ENCODE measurements around the gene GFPT2. TPM values are rescaled to one million over a fixed set of nuclear protein-coding genes. Genes with fewer than 3 reads are reported as not detected.
A peak's percentile ranks its signal among the peaks of the same experiment; 100 is the strongest.

Gene GFPT2
- total RNA-seq, 1 donor from 2014 or later, result 20.4 TPM

GRCh38 chr5:180396926-180397325 lies 43.8 kb upstream of the GFPT2 start:
- intact Hi-C loops (cut with DNase I), result no loop called here
- Histone ChIP-seq H3K36me3 (no peaks in the 10 kb centered on the region), H3K27me3 (no peaks in the 10 kb centered on the region), H3K27ac (no peak overlapping the region), H3K9me3 (no peaks in the 10 kb centered on the region), H3K4me3 (no peak overlapping the region), H3K4me1 (no peaks in the 10 kb centered on the region)
- no peak for TF ChIP-seq CTCF (IDR thresholded peaks at IDR 0.05)
- DNase-seq (peak; percentile 41), ATAC-seq (no peak)

DNA sequence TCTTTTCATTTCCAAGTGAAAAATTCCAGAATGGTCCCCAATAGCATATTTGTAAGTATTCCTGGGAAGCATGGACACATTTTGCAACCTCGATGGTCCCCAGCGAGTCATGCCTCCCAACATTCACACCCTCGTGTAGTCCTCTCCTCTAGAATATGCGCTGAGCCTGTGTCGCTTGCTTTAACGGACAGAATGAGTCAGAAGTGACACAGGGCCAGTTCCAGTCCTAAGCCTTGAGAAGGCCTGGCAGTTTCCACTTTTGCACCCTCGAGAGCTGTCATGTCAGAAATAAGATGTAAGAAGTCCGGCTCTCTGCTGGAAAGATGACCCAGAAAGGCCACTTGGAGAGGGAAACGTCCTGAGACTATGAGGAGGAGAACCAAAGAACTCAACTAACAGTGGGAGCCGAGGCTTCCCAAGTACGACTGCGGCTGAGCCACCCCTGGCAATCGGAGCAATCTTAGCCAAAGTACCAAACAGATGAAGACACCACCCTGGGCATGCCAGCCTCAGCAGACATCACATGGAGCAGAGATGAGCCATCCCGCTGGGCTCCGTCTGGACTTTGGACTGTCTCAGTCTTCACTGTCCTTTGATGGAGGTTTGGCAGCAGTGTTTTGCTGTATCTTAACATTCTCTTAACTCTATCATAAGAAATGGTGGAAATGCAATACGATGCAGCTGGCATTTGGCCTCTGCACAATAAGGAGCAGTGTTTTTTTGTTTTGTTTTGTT lies 42.6 kb upstream of the GFPT2 start:
- no peaks in the 10 kb centered on the region for H3K4me1 ChIP-seq
- DNase-seq (peak; percentile 43), ATAC-seq (no peak)
- no peaks in the 10 kb centered on the region for H3K9me3 ChIP-seq
- H3K27me3 ChIP-seq, result no peaks in the 10 kb centered on the region
- intact Hi-C loops (cut with DNase I), result no loop called here
- TF ChIP-seq CTCF (IDR thresholded peaks at IDR 0.05), result no peak
- H3K27ac ChIP-seq, result no peak overlapping the region
- no peaks in the 10 kb centered on the region for H3K36me3 ChIP-seq
- H3K4me3 ChIP-seq, result no peak overlapping the region

DNA sequence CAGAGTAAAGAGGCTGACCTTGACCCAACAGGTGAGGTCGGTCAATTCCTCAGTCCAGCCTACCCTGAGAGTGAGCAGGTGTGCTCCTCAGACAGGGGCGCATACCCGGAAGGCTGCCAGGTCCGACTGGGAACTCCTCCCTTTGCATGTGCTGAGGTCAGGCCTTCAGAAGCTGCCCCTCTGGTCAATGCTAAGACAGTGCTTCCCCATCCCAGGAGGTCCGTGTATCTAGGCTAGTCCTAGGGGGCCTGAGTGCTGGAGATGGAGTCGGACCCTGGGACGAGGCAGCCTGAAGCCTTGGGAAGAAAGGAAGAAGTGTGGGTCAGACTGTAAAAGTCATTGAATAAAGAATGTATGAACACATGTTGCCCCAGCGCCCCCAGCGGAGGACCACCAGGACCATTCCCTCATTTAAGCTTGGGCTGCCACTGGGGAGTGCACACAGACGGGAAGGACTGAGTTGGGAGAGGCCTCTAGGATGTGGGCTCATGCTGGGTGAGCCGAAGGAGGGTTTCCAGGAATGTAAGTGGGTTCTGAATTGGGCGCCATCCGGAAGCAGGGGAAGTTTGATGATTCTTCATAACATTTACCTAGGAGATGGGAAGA lies 41.0 kb upstream of the GFPT2 start:
- no peak overlapping the region for H3K27ac ChIP-seq
- intact Hi-C loops (cut with DNase I), result no loop called here
- no peak overlapping the region for H3K4me3 ChIP-seq
- DNase-seq (peak; percentile 39), ATAC-seq (no peak)
- H3K4me1 ChIP-seq, result no peaks in the 10 kb centered on the region
- no peaks in the 10 kb centered on the region for H3K9me3 ChIP-seq
- no peaks in the 10 kb centered on the region for H3K27me3 ChIP-seq
- no peaks in the 10 kb centered on the region for H3K36me3 ChIP-seq
- TF ChIP-seq CTCF (IDR thresholded peaks at IDR 0.05), result no peak

- intact Hi-C loops (cut with DNase I), result no loop called here
- Histone ChIP-seq H3K9me3 (no peaks in the 10 kb centered on the region), H3K4me3 (no peak overlapping the region), H3K27ac (no peak overlapping the region), H3K36me3 (no peaks in the 10 kb centered on the region), H3K4me1 (no peaks in the 10 kb centered on the region), H3K27me3 (no peaks in the 10 kb centered on the region)
- peak; percentile 13 for ATAC-seq
- peak; percentile 32 for DNase-seq
- TF ChIP-seq CTCF (IDR thresholded peaks at IDR 0.05), result no peak
These were observed 38.1 kb upstream of the GFPT2 start for GRCh38 chr5:180391276-180391675.

DNA sequence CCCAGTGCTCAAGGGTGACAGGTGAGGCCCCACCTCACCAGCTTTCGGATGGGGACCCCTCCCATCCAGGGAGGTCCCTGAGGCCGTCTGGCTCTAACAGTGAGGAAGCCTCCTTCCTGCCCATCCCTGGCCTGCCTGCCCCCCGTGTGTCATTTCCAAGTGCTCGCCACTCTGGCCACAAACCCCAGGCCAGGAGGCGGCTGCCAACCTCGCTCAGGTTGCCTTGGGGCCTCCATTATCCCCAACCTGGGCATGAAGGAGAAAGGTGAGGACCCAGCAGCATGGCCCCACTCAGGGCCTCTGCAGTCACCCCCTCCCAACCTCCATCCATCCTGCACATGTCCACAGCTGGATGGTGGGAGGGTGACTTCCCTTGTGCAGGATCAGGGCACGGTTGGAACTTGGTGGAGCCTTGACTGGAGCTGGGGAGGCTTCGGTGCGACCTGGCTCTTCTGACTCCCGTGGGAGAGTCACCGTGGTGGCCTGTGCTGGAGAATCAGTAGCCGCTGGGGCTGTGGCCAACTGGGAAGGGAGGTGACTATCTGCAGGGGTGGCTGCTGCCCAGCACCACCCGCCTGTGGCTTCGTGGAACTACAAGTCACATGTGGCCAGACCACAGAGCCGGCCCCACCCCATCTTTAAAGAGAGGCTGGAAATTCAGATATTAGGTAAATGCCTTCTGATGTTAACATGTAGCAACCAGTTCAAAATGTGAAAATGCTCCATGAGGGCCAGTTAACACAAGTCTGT lies 37.5 kb upstream of the GFPT2 start:
- DNase-seq (peak; percentile 52), ATAC-seq (no peak)
- H3K4me3 ChIP-seq, result no peak overlapping the region
- no peak for TF ChIP-seq CTCF (IDR thresholded peaks at IDR 0.05)
- intact Hi-C loops (cut with DNase I), result no loop called here
- H3K9me3 ChIP-seq, result no peaks in the 10 kb centered on the region
- H3K27me3 ChIP-seq, result no peaks in the 10 kb centered on the region
- no peak overlapping the region for H3K27ac ChIP-seq
- H3K36me3 ChIP-seq, result no peaks in the 10 kb centered on the region
- no peaks in the 10 kb centered on the region for H3K4me1 ChIP-seq

All from upper lobe of right lung (tissue), 1 donor.